PC-3 (cell line): ENCODE data around the gene FBXO27. TPM values are rescaled to one million over a fixed set of nuclear protein-coding genes. Genes with fewer than 3 reads are reported as not detected.

Experiments used
- ATAC-seq: fragments of 200-7000 bp; cut with Tn5 transposase; 2 replicates; pipeline ENCODE4 v1.9.1; 2020; ENCODE audit warnings: mild to moderate bottlenecking, moderate library complexity
- BruUV-seq: library from RNA; stranded (reverse); fragments of 400-500 nt; replicated peaks from 2 replicates; lab custom pipeline; 2021; lab: Mats Ljungman, UMichigan
- CTCF ChIA-PET: fragments of 300-600 bp; sonication (Branson Sonifier 250); formaldehyde crosslinking; loops from one replicate; lab custom pipeline; 2022; ENCODE audit warnings: antibody characterized with exemption; lab: Charles Lee
- POLR2A ChIA-PET: fragments of 300-600 bp; sonication (Branson Sonifier 250); formaldehyde crosslinking; loops from one replicate; lab custom pipeline; 2022; ENCODE audit warnings: antibody characterized with exemption; ENCODE audit not compliant: unreplicated experiment; lab: Charles Lee
- DNase-seq: peaks from one replicate; pipeline ENCODE4 v3.0.0-alpha.2; 2015
- H2AFZ ChIP-seq: fragments of 300-600 bp; sonication (generic); 2 replicates; pipeline ENCODE4 v1.6.0; 2016; ENCODE audit warnings: antibody characterized with exemption, low read length
- H3F3A ChIP-seq: fragments of 300-600 bp; sonication (generic); one replicate; pipeline ENCODE4 v1.6.0; 2017; ENCODE audit warnings: antibody characterized with exemption, low read length, control low read depth, mild to moderate bottlenecking; ENCODE audit not compliant: unreplicated experiment
- H3K27ac ChIP-seq: fragments of 300-600 bp; sonication (generic); 2 replicates; pipeline ENCODE4 v1.5.1; 2016; ENCODE audit warnings: mild to moderate bottlenecking, low read length
- H3K27me3 ChIP-seq: fragments of 300-600 bp; sonication (generic); 2 replicates; pipeline ENCODE4 v1.6.1; 2016; ENCODE audit warnings: low read length, mixed read lengths
- H3K36me3 ChIP-seq: fragments of 300-600 bp; sonication (generic); 2 replicates; pipeline ENCODE4 v1.6.1; 2016; ENCODE audit warnings: low read depth, mixed run types, low read length, mixed read lengths
- H3K4me1 ChIP-seq: fragments of 300-600 bp; sonication (generic); 2 replicates; pipeline ENCODE4 v1.5.1; 2016; ENCODE audit warnings: low read length; ENCODE audit not compliant: insufficient read depth
- H3K4me2 ChIP-seq: fragments of 300-600 bp; sonication (generic); 2 replicates; pipeline ENCODE4 v1.6.0; 2016; ENCODE audit warnings: low read length
- H3K4me3 ChIP-seq: fragments of 300-600 bp; sonication (generic); 2 replicates; pipeline ENCODE4 v1.5.1; 2016; ENCODE audit warnings: mild to moderate bottlenecking, low read length, mixed read lengths
- H3K79me2 ChIP-seq: fragments of 300-600 bp; sonication (generic); 2 replicates; pipeline ENCODE4 v1.6.1; 2017; ENCODE audit warnings: low read length, mixed read lengths
- H3K9ac ChIP-seq: fragments of 300-600 bp; sonication (generic); 2 replicates; pipeline ENCODE4 v1.6.0; 2016; ENCODE audit warnings: mild to moderate bottlenecking, low read length
- H3K9me2 ChIP-seq: fragments of 300-600 bp; sonication (generic); replicated peaks from 2 replicates; pipeline ENCODE4 v1.6.1; 2016; ENCODE audit warnings: mixed run types, low read length, mixed read lengths
- H3K9me3 ChIP-seq: fragments of 300-600 bp; sonication (generic); 2 replicates; pipeline ENCODE4 v1.6.1; 2016; ENCODE audit warnings: low read length, mixed read lengths
- H4K20me1 ChIP-seq: fragments of 300-600 bp; sonication (generic); 2 replicates; pipeline ENCODE4 v1.6.1; 2016; ENCODE audit warnings: low read length, mixed read lengths
- EZH2 ChIP-seq: fragments of 300-600 bp; sonication (generic); IDR thresholded peaks from one replicate; pipeline ENCODE4 v1.6.1; 2017; ENCODE audit warnings: antibody characterized with exemption, mild to moderate bottlenecking, low read length; ENCODE audit not compliant: unreplicated experiment
- EZH2phosphoT487 ChIP-seq: fragments of 300-600 bp; sonication (generic); IDR thresholded peaks from 2 replicates; pipeline ENCODE4 v1.6.1; 2018; ENCODE audit warnings: mild to moderate bottlenecking, antibody characterized with exemption, low read length, borderline replicate concordance
- intact Hi-C: fragments of 100-400 bp; cut with micrococcal nuclease; formaldehyde crosslinking; loops from 2 replicates; pipeline ENCODE4 v1.9.0; 2023
- total RNA-seq: library from RNA; depleted of rRNA; stranded (reverse); fragments of >200 nt; gene quantifications from 2 replicates; pipeline ENCODE4 v1.2.3, GENCODE V29; 2014
- TF ChIP-seq, protein P1 (sequence below): fragments of 300-600 bp; sonication (generic); conservative IDR thresholded peaks from 2 replicates; pipeline ENCODE4 v1.5.1; 2017; ENCODE audit warnings: antibody characterized with exemption, low read depth, mild to moderate bottlenecking, low read length

The FBXO27 gene
- total RNA-seq, 1 experiment from 2014 or later = 7.1 TPM

GRCh38 chr19:39052243-39052746 lies 19.9 kb upstream of the FBXO27 start:
- Histone ChIP-seq H3F3A (no peaks in the 10 kb centered on the region), H3K9me2 (no peaks in the 10 kb centered on the region), H3K4me2 (no peak overlapping the region), H3K36me3 (no peaks in the 10 kb centered on the region), H4K20me1 (no peaks in the 10 kb centered on the region), H3K79me2 (no peaks in the 10 kb centered on the region), H3K4me1 (no peaks in the 10 kb centered on the region), H3K9me3 (no peaks in the 10 kb centered on the region), H2AFZ (no peak overlapping the region), H3K27me3 (no peaks in the 10 kb centered on the region), H3K4me3 (no peak overlapping the region), H3K9ac (no peak overlapping the region), H3K27ac (no peak overlapping the region)
- BruUV-seq = no TSS peak
- DNase-seq = peak; percentile 64
- peak; percentile 81 for ATAC-seq
- intact Hi-C loops = loop anchor here (10.0 kb wide), 1 partner anchor 63 kb away; no protein-coding TSS in a partner anchor
- TF ChIP-seq EZH2 = no peak
- TF ChIP-seq, protein P1, sequence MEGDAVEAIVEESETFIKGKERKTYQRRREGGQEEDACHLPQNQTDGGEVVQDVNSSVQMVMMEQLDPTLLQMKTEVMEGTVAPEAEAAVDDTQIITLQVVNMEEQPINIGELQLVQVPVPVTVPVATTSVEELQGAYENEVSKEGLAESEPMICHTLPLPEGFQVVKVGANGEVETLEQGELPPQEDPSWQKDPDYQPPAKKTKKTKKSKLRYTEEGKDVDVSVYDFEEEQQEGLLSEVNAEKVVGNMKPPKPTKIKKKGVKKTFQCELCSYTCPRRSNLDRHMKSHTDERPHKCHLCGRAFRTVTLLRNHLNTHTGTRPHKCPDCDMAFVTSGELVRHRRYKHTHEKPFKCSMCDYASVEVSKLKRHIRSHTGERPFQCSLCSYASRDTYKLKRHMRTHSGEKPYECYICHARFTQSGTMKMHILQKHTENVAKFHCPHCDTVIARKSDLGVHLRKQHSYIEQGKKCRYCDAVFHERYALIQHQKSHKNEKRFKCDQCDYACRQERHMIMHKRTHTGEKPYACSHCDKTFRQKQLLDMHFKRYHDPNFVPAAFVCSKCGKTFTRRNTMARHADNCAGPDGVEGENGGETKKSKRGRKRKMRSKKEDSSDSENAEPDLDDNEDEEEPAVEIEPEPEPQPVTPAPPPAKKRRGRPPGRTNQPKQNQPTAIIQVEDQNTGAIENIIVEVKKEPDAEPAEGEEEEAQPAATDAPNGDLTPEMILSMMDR = peak; percentile 78
- ChIA-PET CTCF (interaction anchor here (0.6 kb wide), 2 partner anchors 15 to 191 kb away, joined by 6 to 7 read pairs; no protein-coding TSS in a partner anchor), POLR2A (no interaction called here)

DNA sequence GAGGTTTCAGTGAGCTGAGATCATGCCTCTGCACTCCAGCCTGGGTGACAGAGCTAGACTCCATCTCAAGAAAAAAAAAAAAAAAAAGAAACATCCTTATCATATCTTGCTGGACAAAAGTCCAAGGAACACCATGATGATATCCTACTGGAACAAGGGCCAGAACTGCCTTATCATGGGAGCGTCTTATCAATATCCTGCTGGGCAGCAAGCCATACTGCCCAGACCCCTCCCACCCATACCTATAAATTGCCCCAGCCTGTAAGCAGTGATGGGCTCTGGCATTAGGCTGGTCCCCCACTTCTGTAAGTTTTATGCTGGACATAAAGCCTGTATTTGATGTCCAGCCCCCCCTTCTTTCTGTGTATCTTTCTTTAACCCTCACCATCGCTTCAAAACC lies 14.7 kb upstream of the FBXO27 start:
- H3K27me3 ChIP-seq = no peaks in the 10 kb centered on the region
- intact Hi-C loops = no loop called here
- no peak for ATAC-seq
- no peaks in the 10 kb centered on the region for H3K9me3 ChIP-seq
- no peak overlapping the region for H3K9ac ChIP-seq
- no peak for TF ChIP-seq EZH2
- TF ChIP-seq EZH2phosphoT487 = no peak
- TF ChIP-seq, protein P1 = no peak
- no peaks in the 10 kb centered on the region for H3K79me2 ChIP-seq
- no peaks in the 10 kb centered on the region for H4K20me1 ChIP-seq
- H3K4me1 ChIP-seq = no peaks in the 10 kb centered on the region
- no peak for DNase-seq
- no peaks in the 10 kb centered on the region for H3K9me2 ChIP-seq
- BruUV-seq = no TSS peak
- ChIA-PET CTCF (no interaction called here), POLR2A (no interaction called here)
- H3K4me2 ChIP-seq = no peak overlapping the region
- H3F3A ChIP-seq = no peaks in the 10 kb centered on the region
- H2AFZ ChIP-seq = no peak overlapping the region
- H3K4me3 ChIP-seq = no peak overlapping the region
- H3K27ac ChIP-seq = no peak overlapping the region
- no peaks in the 10 kb centered on the region for H3K36me3 ChIP-seq

- ChIA-PET CTCF (no interaction called here), POLR2A (no interaction called here)
- H3K27ac ChIP-seq = no peak overlapping the region
Observed at GRCh38 chr19:39046037-39046821, 13.9 kb upstream of the FBXO27 start.

More at GRCh38 chr19:39046037-39046821, 13.9 kb upstream of the FBXO27 start:
- Histone ChIP-seq H3K4me3 (no peak overlapping the region), H3K79me2 (no peaks in the 10 kb centered on the region), H3K36me3 (no peaks in the 10 kb centered on the region), H4K20me1 (no peaks in the 10 kb centered on the region), H2AFZ (no peak overlapping the region), H3K9ac (no peak overlapping the region), H3F3A (no peaks in the 10 kb centered on the region), H3K4me2 (no peak overlapping the region), H3K9me3 (no peaks in the 10 kb centered on the region), H3K27me3 (no peaks in the 10 kb centered on the region), H3K9me2 (no peaks in the 10 kb centered on the region), H3K4me1 (no peaks in the 10 kb centered on the region)
- intact Hi-C loops = no loop called here
- TF ChIP-seq, protein P1 = no peak
- TF ChIP-seq EZH2phosphoT487 (no peak), EZH2 (no peak)
- ATAC-seq = no peak
- BruUV-seq = no TSS peak
- DNase-seq = peak; percentile 20
